ENCODE results near the gene TLK2. TPM values are rescaled to one million over a fixed set of nuclear protein-coding genes. Genes with fewer than 3 reads are reported as not detected.

TLK2 gene
- total RNA-seq, 4 donors from 2014 or later, result 25.4 to 47.8 (median 26.5) TPM

DNA sequence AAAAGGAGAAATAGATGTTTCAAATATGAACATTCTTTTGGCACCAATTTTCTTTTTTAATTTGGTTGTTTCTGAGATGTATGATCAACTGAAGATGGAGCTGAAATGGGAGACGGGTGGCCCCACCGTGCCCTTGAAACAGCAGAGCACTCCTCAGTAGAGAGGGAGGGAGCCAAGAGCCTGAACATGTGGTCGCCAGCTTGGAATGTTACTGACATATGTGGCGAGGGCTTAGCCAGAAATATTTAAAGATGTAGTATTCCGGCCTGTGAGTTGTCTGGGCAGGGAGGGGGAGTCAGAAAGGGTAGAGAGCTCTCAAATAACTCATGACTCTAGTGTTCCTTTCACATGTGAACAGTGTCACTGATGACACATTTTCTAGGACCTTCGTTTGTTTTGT lies 135.5 kb downstream of the TLK2 start:
- Histone ChIP-seq H3K27ac (no peak overlapping the region), H3K4me1 (no peaks in the 10 kb centered on the region), H3K27me3 (no peaks in the 10 kb centered on the region), H3K4me3 (no peak overlapping the region), H3K36me3 (peaks cover 44% of the 10 kb centered on the region), H3K9me3 (no peaks in the 10 kb centered on the region)
- WGBS, result 63% methylated on average over 6 of the region's 6 CpGs
- no peak for DNase-seq (ENCODE audit: low spot score in 2 of 2)
- TF ChIP-seq, protein P1, sequence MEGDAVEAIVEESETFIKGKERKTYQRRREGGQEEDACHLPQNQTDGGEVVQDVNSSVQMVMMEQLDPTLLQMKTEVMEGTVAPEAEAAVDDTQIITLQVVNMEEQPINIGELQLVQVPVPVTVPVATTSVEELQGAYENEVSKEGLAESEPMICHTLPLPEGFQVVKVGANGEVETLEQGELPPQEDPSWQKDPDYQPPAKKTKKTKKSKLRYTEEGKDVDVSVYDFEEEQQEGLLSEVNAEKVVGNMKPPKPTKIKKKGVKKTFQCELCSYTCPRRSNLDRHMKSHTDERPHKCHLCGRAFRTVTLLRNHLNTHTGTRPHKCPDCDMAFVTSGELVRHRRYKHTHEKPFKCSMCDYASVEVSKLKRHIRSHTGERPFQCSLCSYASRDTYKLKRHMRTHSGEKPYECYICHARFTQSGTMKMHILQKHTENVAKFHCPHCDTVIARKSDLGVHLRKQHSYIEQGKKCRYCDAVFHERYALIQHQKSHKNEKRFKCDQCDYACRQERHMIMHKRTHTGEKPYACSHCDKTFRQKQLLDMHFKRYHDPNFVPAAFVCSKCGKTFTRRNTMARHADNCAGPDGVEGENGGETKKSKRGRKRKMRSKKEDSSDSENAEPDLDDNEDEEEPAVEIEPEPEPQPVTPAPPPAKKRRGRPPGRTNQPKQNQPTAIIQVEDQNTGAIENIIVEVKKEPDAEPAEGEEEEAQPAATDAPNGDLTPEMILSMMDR (IDR thresholded peaks at IDR 0.05), result no peak
- no peak for TF ChIP-seq POLR2AphosphoS5 (IDR thresholded peaks at IDR 0.05)
- no peak for TF ChIP-seq EP300 (IDR thresholded peaks at IDR 0.05)
- no peak for TF ChIP-seq POLR2A (IDR thresholded peaks at IDR 0.05)

GRCh38 chr17:62615503-62615902 lies 136.9 kb downstream of the TLK2 start:
- Histone ChIP-seq H3K9me3 (no peaks in the 10 kb centered on the region), H3K4me1 (no peaks in the 10 kb centered on the region), H3K4me3 (no peak overlapping the region), H3K36me3 (peaks cover 31% of the 10 kb centered on the region), H3K27me3 (no peaks in the 10 kb centered on the region), H3K27ac (no peak overlapping the region)
- TF ChIP-seq POLR2AphosphoS5 (IDR thresholded peaks at IDR 0.05), result no peak
- TF ChIP-seq, protein P1 (IDR thresholded peaks at IDR 0.05), result no peak
- no peak for TF ChIP-seq EP300 (IDR thresholded peaks at IDR 0.05)
- no peak for TF ChIP-seq POLR2A (IDR thresholded peaks at IDR 0.05)
- DNase-seq (ENCODE audit: low spot score in 2 of 2), result no peak
- 96% methylated on average over 4 of the region's 4 CpGs for WGBS

- TF ChIP-seq, protein P1 (IDR thresholded peaks at IDR 0.05), result no peak
- no peak for TF ChIP-seq EP300 (IDR thresholded peaks at IDR 0.05)
- H3K4me1 ChIP-seq, result no peaks in the 10 kb centered on the region
- peaks cover 22% of the 10 kb centered on the region for H3K36me3 ChIP-seq
- 83% methylated on average over 8 of the region's 8 CpGs for WGBS
- H3K27me3 ChIP-seq, result no peaks in the 10 kb centered on the region
- H3K4me3 ChIP-seq, result no peak overlapping the region
- no peak for DNase-seq (ENCODE audit: low spot score in 2 of 2)
- H3K9me3 ChIP-seq, result no peaks in the 10 kb centered on the region
- H3K27ac ChIP-seq, result no peak overlapping the region
Observed at GRCh38 chr17:62616993-62617893, 138.6 kb downstream of the TLK2 start.

DNA sequence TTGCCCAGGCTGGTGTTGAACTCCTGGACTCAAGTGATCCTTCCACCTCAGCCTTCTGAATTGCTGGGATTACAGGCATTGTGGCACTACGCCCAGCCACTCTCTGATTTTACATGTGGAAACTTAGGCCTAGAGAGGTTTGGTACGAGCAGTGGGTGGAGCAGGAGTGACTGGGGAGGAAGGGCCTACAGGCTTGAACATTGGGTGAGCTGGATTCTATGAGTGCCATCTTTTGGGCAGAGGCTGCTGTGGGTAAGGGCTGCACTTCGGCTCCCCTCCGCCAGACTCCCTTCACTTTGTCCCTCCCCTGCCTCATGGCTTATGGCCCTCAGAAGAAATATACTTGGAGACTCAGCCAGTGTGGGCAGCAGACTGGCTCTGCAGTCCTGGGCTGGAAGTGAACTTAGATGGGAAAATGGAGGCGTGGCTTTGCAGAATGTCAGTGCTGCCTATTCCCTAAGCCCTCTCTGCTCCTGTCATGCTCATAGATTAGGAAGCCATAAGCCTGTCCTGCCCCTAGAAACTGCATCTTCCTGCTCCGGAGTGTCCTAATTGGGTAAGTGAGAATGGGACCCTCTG lies 139.4 kb downstream of the TLK2 start:
- no peaks in the 10 kb centered on the region for H3K9me3 ChIP-seq
- H3K4me3 ChIP-seq, result no peak overlapping the region
- H3K27me3 ChIP-seq, result no peaks in the 10 kb centered on the region
- WGBS, result 75% methylated on average over 6 of the region's 6 CpGs
- no peak for DNase-seq (ENCODE audit: low spot score in 2 of 2)
- no peaks in the 10 kb centered on the region for H3K4me1 ChIP-seq
- peaks cover 16% of the 10 kb centered on the region for H3K36me3 ChIP-seq
- no peak overlapping the region for H3K27ac ChIP-seq
- TF ChIP-seq EP300 (IDR thresholded peaks at IDR 0.05) (no peak), POLR2A (IDR thresholded peaks at IDR 0.05) (no peak), POLR2AphosphoS5 (IDR thresholded peaks at IDR 0.05) (no peak)
- TF ChIP-seq, protein P1 (IDR thresholded peaks at IDR 0.05), result no peak

GRCh38 chr17:62618647-62619416 lies 140.2 kb downstream of the TLK2 start:
- TF ChIP-seq POLR2A (IDR thresholded peaks at IDR 0.05), result no peak
- TF ChIP-seq, protein P1 (IDR thresholded peaks at IDR 0.05), result no peak
- no peaks in the 10 kb centered on the region for H3K4me1 ChIP-seq
- H3K27me3 ChIP-seq, result no peaks in the 10 kb centered on the region
- no peak overlapping the region for H3K4me3 ChIP-seq
- peaks cover 10% of the 10 kb centered on the region for H3K36me3 ChIP-seq
- no peak overlapping the region for H3K27ac ChIP-seq
- 88% methylated on average over 17 of the region's 17 CpGs for WGBS
- DNase-seq (ENCODE audit: low spot score in 2 of 2), result no peak
- H3K9me3 ChIP-seq, result no peaks in the 10 kb centered on the region

Data from suprapubic skin (tissue), 4 donors.